GM18519 (cell line): ENCODE data around the gene ZDHHC18.
"Not testable (repeated sequence)": the region's sequence is repeated elsewhere in the genome, so short reads cannot be mapped to it uniquely, and the experiment has no call there.

Source experiments
- ATAC-seq: cut with Tn5 transposase; IDR thresholded peaks from one replicate; pipeline ENCODE4 v1.9.1; 2021; ENCODE audit warnings: mild to moderate bottlenecking, moderate library complexity; ENCODE audit not compliant: unreplicated experiment, low FRiP score

ZDHHC18 gene

GRCh38 chr1:26856604-26857469 lies 30.3 kb downstream of the ZDHHC18 start:
- ATAC-seq = no peak

- no peak for ATAC-seq
Observed at GRCh38 chr1:26857473-26858060, 31.1 kb downstream of the ZDHHC18 start.

DNA sequence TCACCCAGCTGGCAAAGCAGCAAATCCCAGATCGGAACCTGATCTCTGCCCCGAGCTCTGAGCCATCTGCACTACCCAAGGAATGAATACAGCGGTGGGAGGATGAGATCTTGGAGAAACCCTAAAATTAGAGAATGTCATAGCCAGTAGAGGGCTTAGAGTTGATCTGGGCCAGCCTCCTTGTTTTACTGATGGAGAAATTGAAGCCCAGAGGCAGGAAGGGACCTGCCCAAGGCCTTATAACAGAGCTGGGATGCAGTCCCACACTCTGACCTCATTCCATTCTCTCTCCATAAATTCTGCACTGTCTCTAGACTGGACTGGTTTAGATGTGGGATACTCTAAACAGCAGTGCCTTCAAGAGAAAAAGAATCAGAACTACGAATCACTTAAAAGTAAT lies 31.7 kb downstream of the ZDHHC18 start:
- ATAC-seq = no peak

GRCh38 chr1:26858891-26859640 lies 32.6 kb downstream of the ZDHHC18 start:
- ATAC-seq = no peak

GRCh38 chr1:26861286-26861701 lies 34.8 kb downstream of the ZDHHC18 start:
- no peak for ATAC-seq

GRCh38 chr1:26861889-26862378 lies 35.4 kb downstream of the ZDHHC18 start:
- no peak for ATAC-seq

DNA sequence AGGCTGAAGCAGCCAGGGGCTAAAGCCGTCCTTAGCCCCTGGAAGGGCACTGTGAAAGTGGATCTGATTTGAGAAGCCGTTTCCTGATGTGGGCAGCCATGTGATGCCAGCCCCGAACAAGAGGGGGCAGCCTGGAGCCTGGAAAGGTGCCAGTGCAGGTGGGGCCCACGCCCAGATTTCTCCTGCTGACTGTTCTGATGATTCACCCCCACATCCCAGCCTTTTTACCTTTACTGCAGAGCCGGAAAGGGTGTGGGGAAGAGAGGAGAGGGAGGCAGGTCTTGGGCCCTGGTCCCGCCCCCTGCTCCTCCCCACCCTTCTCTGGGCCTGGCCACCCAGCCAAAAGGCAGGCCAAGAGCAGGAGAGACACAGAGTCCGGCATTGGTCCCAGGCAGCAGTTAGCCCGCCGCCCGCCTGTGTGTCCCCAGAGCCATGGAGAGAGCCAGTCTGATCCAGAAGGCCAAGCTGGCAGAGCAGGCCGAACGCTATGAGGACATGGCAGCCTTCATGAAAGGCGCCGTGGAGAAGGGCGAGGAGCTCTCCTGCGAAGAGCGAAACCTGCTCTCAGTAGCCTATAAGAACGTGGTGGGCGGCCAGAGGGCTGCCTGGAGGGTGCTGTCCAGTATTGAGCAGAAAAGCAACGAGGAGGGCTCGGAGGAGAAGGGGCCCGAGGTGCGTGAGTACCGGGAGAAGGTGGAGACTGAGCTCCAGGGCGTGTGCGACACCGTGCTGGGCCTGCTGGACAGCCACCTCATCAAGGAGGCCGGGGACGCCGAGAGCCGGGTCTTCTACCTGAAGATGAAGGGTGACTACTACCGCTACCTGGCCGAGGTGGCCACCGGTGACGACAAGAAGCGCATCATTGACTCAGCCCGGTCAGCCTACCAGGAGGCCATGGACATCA lies 36.5 kb downstream of the ZDHHC18 start, which contains the start of gene SFN:
TSS of gene SFN (plus strand) at position 369 of the 904 bp plus-strand sequence. CDS start at position 433, 64 bp downstream.
- no peak for ATAC-seq

DNA sequence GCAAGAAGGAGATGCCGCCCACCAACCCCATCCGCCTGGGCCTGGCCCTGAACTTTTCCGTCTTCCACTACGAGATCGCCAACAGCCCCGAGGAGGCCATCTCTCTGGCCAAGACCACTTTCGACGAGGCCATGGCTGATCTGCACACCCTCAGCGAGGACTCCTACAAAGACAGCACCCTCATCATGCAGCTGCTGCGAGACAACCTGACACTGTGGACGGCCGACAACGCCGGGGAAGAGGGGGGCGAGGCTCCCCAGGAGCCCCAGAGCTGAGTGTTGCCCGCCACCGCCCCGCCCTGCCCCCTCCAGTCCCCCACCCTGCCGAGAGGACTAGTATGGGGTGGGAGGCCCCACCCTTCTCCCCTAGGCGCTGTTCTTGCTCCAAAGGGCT lies 37.2 kb downstream of the ZDHHC18 start:
- no peak for ATAC-seq

- ATAC-seq = peak; percentile 76
Observed at GRCh38 chr1:26864610-26865480, 38.4 kb downstream of the ZDHHC18 start.

DNA sequence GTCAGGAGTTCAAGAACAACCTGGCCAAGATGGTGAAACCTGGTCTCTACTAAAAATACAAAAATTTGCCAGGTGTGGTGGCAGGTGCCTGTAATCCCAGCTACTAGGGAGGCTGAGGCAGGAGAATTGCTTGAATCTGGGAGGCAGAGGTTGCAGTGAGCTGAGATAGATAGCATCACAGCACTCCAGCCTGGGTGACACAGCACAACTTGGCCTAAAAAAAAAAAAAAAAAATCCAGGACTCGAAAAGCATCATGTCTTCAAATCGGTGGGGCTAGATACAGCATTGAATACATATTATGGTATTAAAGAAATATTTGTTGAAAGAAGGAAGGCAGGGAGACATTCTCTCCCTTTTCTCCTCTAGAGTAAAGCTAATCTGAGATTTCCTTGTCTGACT lies 46.6 kb downstream of the ZDHHC18 start:
- ATAC-seq = not testable (repeated sequence)

- ATAC-seq = no peak
Observed at GRCh38 chr1:26874896-26875295, 48.4 kb downstream of the ZDHHC18 start.

DNA sequence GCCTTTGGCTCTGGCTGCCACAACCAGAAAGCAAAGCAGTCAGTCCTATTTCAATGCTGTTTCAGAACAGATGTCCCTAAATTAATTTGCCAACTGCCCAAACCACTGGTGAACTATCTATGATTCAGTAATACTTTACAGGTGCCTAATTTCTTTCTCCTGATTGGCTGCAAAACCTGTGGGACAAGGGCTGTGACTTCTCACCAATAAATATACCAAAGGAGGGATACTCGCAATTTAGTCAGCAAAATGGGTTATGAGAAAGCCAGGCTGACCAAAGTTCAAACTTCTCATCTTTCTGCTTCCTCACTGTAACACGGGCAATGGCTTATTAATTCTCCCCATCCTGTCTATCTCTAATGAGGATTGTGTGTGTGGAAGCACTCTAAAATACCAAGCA lies 50.8 kb downstream of the ZDHHC18 start:
- no peak for ATAC-seq

- ATAC-seq = no peak
Observed at GRCh38 chr1:26879793-26880192, 53.3 kb downstream of the ZDHHC18 start.

DNA sequence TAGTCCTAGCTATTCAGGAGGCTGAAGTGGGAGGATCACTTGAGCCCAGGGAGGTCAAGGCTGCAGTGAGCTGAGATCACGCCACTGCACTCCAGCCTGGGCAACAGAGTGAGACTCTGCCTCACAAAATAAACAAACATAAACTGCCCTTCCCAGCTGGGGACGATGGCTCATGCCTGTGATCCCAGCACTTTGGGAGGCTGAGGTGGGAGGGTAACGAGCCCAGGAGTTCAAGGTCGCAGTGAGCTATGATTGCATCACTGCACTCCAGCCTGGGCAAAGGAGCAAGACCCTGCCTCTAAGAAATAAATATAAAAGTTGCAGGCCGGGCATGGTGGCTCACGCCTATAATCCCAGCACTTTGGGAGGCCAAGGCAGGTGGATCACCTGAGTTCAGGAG lies 55.1 kb downstream of the ZDHHC18 start:
- not testable (repeated sequence) for ATAC-seq

DNA sequence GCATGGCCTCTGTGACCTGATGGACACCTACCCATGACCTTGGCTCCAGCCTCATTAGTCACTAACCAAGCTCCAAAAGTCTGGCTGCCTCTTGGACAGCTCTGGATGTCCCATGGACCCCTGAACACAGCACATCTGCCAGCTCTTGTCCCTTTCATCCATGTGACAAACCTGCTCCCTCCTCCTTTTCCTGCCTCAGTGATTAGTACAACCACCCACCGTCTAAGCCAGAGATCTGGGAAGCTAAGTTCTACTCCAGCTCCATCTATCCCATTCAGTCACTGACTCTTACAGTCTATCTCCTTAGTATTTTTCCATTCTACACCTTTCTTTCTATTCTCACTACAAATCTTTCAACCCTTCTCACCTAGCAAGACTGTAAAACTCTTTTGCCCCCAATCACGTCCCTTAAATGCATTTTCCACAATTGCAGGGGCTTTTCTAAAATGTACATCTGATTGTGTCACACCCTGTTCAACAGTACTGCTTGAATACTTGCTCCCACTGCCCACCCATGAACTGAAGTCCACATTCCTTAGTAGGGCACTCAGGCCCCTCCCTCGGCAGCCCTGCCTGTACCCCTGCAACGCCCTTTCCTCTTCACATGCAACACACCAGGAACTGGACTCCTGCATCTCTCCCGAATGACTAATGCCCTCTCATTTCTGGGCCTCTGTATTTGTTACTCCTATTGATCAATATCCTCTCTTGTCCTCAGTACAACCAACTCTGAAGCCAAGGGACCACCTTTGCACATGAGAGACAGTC lies 56.4 kb downstream of the ZDHHC18 start:
- no peak for ATAC-seq

GRCh38 chr1:26887125-26887524 lies 60.6 kb downstream of the ZDHHC18 start:
- no peak for ATAC-seq

- no peak for ATAC-seq
Observed at GRCh38 chr1:26888231-26888630, 61.7 kb downstream of the ZDHHC18 start.
